ENCODE results near the gene BTBD8. TPM values are rescaled to one million over a fixed set of nuclear protein-coding genes. Genes with fewer than 3 reads are reported as not detected.

The BTBD8 gene
- total RNA-seq, 1 experiment from 2014 or later = 2.8 TPM

- Histone ChIP-seq H3K27ac (ENCODE audit: low read depth, low read length) (no peak overlapping the region), H3K4me2 (ENCODE audit: low read length) (no peak overlapping the region), H3K9ac (ENCODE audit: low read length) (no peak overlapping the region), H3K79me2 (ENCODE audit: insufficient read depth, low read length) (no peaks in the 10 kb centered on the region), H3K36me3 (ENCODE audit: control insufficient read depth in 1 of 2, insufficient read depth in 2 of 2, low read length in 2 of 2) (no peaks in the 10 kb centered on the region), H3K9me3 (ENCODE audit: control insufficient read depth in 1 of 2, insufficient read depth in 1 of 2, low read depth in 1 of 2, low read length in 2 of 2) (no peaks in the 10 kb centered on the region), H2AFZ (ENCODE audit: low read depth, low read length, poor library complexity, severe bottlenecking) (no peak overlapping the region), H3K4me1 (ENCODE audit: control insufficient read depth in 1 of 2, insufficient read depth in 2 of 2, low read length in 2 of 2) (no peaks in the 10 kb centered on the region), H4K20me1 (ENCODE audit: insufficient read depth) (no peaks in the 10 kb centered on the region), H3K9me2 (ENCODE audit: insufficient read depth) (no peaks in the 10 kb centered on the region), H3K27me3 (ENCODE audit: insufficient read depth, low read length) (no peaks in the 10 kb centered on the region), H3K4me3 (replicated peaks in 1 of 2; ENCODE audit: low read depth in 1 of 2, low read length in 2 of 2) (no peak overlapping the region)
- ChIA-PET POLR2A (no interaction called here), RAD21 (ENCODE audit: low non-redundant PET in 1 of 2, low total read pairs in 2 of 2, uncharacterized antibody in 2 of 2, unreplicated experiment in 2 of 2) (no interaction called here), CTCF (no interaction called here)
- ATAC-seq (no peak), DNase-seq (ENCODE audit: low read depth, low spot score) (no peak)
- intact Hi-C loops (cut with micrococcal nuclease) = no loop called here
- BruUV-seq (replicated peaks) = no TSS peak
- TF ChIP-seq SP1 (IDR thresholded peaks at IDR 0.05; ENCODE audit: low read depth) (no peak), YY1 (IDR thresholded peaks at IDR 0.05; ENCODE audit: extremely low read depth, insufficient replicate concordance, low read depth, low read length) (no peak), SIN3A (IDR thresholded peaks at IDR 0.05; ENCODE audit: low read depth) (no peak), JUND (IDR thresholded peaks at IDR 0.05) (no peak), POLR2A (IDR thresholded peaks at IDR 0.05; ENCODE audit: borderline replicate concordance, extremely low read depth, insufficient read depth, insufficient read length) (no peak), TCF7L2 (IDR thresholded peaks at IDR 0.05; ENCODE audit: borderline replicate concordance, extremely low read depth, insufficient read depth, insufficient read length) (no peak), EGR1 (IDR thresholded peaks at IDR 0.05; ENCODE audit: low read depth) (no peak), POLR2AphosphoS5 (IDR thresholded peaks at IDR 0.05; ENCODE audit: low read depth, low read length) (no peak), EZH2phosphoT487 (IDR thresholded peaks at IDR 0.05; ENCODE audit: borderline replicate concordance) (no peak)
- TF ChIP-seq, protein P1, sequence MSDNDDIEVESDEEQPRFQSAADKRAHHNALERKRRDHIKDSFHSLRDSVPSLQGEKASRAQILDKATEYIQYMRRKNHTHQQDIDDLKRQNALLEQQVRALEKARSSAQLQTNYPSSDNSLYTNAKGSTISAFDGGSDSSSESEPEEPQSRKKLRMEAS (IDR thresholded peaks at IDR 0.05) = no peak
- TF ChIP-seq, protein P2, sequence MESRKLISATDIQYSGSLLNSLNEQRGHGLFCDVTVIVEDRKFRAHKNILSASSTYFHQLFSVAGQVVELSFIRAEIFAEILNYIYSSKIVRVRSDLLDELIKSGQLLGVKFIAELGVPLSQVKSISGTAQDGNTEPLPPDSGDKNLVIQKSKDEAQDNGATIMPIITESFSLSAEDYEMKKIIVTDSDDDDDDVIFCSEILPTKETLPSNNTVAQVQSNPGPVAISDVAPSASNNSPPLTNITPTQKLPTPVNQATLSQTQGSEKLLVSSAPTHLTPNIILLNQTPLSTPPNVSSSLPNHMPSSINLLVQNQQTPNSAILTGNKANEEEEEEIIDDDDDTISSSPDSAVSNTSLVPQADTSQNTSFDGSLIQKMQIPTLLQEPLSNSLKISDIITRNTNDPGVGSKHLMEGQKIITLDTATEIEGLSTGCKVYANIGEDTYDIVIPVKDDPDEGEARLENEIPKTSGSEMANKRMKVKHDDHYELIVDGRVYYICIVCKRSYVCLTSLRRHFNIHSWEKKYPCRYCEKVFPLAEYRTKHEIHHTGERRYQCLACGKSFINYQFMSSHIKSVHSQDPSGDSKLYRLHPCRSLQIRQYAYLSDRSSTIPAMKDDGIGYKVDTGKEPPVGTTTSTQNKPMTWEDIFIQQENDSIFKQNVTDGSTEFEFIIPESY (IDR thresholded peaks at IDR 0.05; ENCODE audit: extremely low read depth, insufficient replicate concordance, low read length) = no peak
Observed at GRCh38 chr1:92218559-92218958, 138.4 kb downstream of the BTBD8 start.

Measured in HCT116 (cell line).